GM19467 (cell line): ENCODE results near the gene CFAP298.
"Not testable (repeated sequence)": the region's sequence is repeated elsewhere in the genome, so short reads cannot be mapped to it uniquely, and the experiment has no call there.

Experiments used
- ATAC-seq: cut with Tn5 transposase; IDR thresholded peaks from one replicate; pipeline ENCODE4 v1.9.1; 2021; ENCODE audit warnings: mild to moderate bottlenecking, moderate library complexity; ENCODE audit not compliant: unreplicated experiment

Gene CFAP298

GRCh38 chr21:32612075-32612998 is at the start of gene CFAP298:
Gene CFAP298 (minus strand): TSS chr21:32612377. CDS start chr21:32612243, 134 bp downstream.
- peak; percentile 96 for ATAC-seq

- ATAC-seq: not testable (repeated sequence)
Measured at GRCh38 chr21:32661026-32661782, 49.0 kb upstream of the CFAP298 start.

GRCh38 chr21:32658524-32658923 is 46.3 kb upstream of the CFAP298 start:
- no peak for ATAC-seq

- no peak for ATAC-seq
Measured at GRCh38 chr21:32653326-32653901, 41.2 kb upstream of the CFAP298 start.

GRCh38 chr21:32648165-32648564 is 36.0 kb upstream of the CFAP298 start:
- ATAC-seq: no peak

GRCh38 chr21:32645261-32646182 is 33.3 kb upstream of the CFAP298 start:
- ATAC-seq: no peak

GRCh38 chr21:32641710-32642698 is 29.8 kb upstream of the CFAP298 start:
- no peak for ATAC-seq

- ATAC-seq: no peak
Measured at GRCh38 chr21:32626621-32627196, 14.5 kb upstream of the CFAP298 start.

- ATAC-seq: not testable (repeated sequence)
Measured at GRCh38 chr21:32618218-32618617, 6.0 kb upstream of the CFAP298 start.

- ATAC-seq: no peak
Measured at GRCh38 chr21:32613436-32614043, 1.4 kb upstream of the CFAP298 start.

- no peak for ATAC-seq
Measured at GRCh38 chr21:32612999-32613337, 791 bp upstream of the CFAP298 start.

- ATAC-seq: peak; percentile 3
Measured at GRCh38 chr21:32611471-32611997, 643 bp downstream of the CFAP298 start.

- not testable (repeated sequence) for ATAC-seq
Measured at GRCh38 chr21:32610940-32611339, 1.2 kb downstream of the CFAP298 start.

- ATAC-seq: no peak
Measured at GRCh38 chr21:32608851-32609250, 3.3 kb downstream of the CFAP298 start.

- ATAC-seq: no peak
Measured at GRCh38 chr21:32605469-32605868, 6.7 kb downstream of the CFAP298 start.

GRCh38 chr21:32604464-32604863 is 7.7 kb downstream of the CFAP298 start:
- no peak for ATAC-seq

- no peak for ATAC-seq
Measured at GRCh38 chr21:32603131-32603530, 9.0 kb downstream of the CFAP298 start.

GRCh38 chr21:32602099-32602498 is 10.1 kb downstream of the CFAP298 start:
- no peak for ATAC-seq
